ENCODE measurements around the gene TAS2R1. TPM values are rescaled to one million over a fixed set of nuclear protein-coding genes. Genes with fewer than 3 reads are reported as not detected.

Gene TAS2R1
- total RNA-seq, 1 experiment from 2014 or later, result not detected

DNA sequence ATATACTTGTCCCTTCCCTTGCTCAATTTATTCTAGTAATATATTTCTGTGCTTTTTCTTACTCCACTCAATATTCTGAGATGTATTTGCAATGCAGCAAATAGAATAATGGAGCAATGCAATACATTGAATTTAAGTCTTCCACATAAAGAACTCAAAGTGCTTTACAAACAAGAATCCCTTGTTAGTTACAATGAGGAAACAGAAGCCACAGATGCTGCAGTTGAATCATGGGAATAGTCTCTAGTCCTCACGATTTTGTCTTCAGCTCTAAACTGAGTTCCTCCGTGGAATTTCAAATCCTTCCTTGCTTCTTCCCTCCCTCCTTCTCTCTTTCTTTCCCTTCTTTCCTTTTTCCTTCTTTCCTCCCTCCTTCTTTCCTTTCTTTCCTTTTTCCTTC lies 12.5 kb upstream of the TAS2R1 start:
- no peak overlapping the region for H3K27ac Mint-ChIP-seq
- ChIA-PET POLR2A (no interaction called here), CTCF (no interaction called here)
- H3K36me3 Mint-ChIP-seq, result peaks cover 5% of the 10 kb centered on the region; the same call in 1 of the 2 replicates
- TF ChIP-seq ZNF396 (CRISPR knock-in tag; IDR thresholded peaks at IDR 0.05; ENCODE audit: borderline replicate concordance) (no peak), ZNF416 (CRISPR knock-in tag; IDR thresholded peaks at IDR 0.05) (no peak), ZNF423 (CRISPR knock-in tag; IDR thresholded peaks at IDR 0.05) (no peak), NFYB (CRISPR knock-in tag; conservative IDR thresholded peaks at IDR 0.05; ENCODE audit: low read depth) (no peak), TEAD1 (CRISPR knock-in tag; IDR thresholded peaks at IDR 0.05) (no peak), GRHL2 (CRISPR knock-in tag; IDR thresholded peaks at IDR 0.05; ENCODE audit: insufficient replicate concordance, severe bottlenecking) (no peak), RORB (CRISPR knock-in tag; IDR thresholded peaks at IDR 0.05) (no peak), TCF7 (CRISPR knock-in tag; IDR thresholded peaks at IDR 0.05; ENCODE audit: low read depth) (no peak), FOXK1 (CRISPR knock-in tag; IDR thresholded peaks at IDR 0.05) (no peak)
- TF ChIP-seq, protein P1, sequence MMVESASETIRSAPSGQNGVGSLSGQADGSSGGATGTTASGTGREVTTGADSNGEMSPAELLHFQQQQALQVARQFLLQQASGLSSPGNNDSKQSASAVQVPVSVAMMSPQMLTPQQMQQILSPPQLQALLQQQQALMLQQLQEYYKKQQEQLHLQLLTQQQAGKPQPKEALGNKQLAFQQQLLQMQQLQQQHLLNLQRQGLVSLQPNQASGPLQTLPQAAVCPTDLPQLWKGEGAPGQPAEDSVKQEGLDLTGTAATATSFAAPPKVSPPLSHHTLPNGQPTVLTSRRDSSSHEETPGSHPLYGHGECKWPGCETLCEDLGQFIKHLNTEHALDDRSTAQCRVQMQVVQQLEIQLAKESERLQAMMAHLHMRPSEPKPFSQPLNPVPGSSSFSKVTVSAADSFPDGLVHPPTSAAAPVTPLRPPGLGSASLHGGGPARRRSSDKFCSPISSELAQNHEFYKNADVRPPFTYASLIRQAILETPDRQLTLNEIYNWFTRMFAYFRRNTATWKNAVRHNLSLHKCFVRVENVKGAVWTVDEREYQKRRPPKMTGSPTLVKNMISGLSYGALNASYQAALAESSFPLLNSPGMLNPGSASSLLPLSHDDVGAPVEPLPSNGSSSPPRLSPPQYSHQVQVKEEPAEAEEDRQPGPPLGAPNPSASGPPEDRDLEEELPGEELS (CRISPR knock-in tag; IDR thresholded peaks at IDR 0.05), result no peak
- TF ChIP-seq, protein P2, sequence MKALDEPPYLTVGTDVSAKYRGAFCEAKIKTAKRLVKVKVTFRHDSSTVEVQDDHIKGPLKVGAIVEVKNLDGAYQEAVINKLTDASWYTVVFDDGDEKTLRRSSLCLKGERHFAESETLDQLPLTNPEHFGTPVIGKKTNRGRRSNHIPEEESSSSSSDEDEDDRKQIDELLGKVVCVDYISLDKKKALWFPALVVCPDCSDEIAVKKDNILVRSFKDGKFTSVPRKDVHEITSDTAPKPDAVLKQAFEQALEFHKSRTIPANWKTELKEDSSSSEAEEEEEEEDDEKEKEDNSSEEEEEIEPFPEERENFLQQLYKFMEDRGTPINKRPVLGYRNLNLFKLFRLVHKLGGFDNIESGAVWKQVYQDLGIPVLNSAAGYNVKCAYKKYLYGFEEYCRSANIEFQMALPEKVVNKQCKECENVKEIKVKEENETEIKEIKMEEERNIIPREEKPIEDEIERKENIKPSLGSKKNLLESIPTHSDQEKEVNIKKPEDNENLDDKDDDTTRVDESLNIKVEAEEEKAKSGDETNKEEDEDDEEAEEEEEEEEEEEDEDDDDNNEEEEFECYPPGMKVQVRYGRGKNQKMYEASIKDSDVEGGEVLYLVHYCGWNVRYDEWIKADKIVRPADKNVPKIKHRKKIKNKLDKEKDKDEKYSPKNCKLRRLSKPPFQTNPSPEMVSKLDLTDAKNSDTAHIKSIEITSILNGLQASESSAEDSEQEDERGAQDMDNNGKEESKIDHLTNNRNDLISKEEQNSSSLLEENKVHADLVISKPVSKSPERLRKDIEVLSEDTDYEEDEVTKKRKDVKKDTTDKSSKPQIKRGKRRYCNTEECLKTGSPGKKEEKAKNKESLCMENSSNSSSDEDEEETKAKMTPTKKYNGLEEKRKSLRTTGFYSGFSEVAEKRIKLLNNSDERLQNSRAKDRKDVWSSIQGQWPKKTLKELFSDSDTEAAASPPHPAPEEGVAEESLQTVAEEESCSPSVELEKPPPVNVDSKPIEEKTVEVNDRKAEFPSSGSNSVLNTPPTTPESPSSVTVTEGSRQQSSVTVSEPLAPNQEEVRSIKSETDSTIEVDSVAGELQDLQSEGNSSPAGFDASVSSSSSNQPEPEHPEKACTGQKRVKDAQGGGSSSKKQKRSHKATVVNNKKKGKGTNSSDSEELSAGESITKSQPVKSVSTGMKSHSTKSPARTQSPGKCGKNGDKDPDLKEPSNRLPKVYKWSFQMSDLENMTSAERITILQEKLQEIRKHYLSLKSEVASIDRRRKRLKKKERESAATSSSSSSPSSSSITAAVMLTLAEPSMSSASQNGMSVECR (CRISPR knock-in tag; IDR thresholded peaks at IDR 0.05; ENCODE audit: borderline replicate concordance), result no peak
- DNase-seq (ENCODE audit: low spot score) (no peak), ATAC-seq (no peak)
- no peaks in the 10 kb centered on the region for H3K4me1 Mint-ChIP-seq
- peaks cover 18% of the 10 kb centered on the region for H3K9me3 Mint-ChIP-seq
- no peak overlapping the region for H3K4me3 Mint-ChIP-seq
- H3K27me3 Mint-ChIP-seq (ENCODE audit: low read depth), result no peaks in the 10 kb centered on the region

DNA sequence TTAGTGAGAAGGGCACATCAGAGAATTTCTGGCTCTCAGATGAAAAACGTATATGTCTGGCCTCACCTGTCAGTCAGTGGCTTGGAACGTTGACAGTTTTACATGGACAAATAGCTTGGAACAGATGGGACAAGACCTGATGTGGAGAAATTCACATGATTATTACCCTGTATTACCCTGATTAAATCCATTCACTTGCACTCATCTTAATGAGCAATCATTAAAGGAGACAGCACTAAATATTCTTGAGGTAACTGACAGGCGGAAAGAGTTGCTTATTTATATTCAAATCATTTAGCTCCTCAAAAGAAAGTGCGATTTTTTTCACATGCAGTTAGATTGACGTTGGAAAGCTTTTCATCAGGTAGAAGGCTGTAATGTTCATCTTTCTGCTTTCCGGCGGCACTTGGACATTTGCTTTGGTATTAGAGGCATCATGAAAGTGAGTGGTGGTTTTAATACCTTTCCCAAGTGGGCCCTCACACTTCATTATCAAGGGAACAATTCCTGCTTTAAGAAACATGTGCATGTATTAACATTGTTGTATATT lies 11.7 kb upstream of the TAS2R1 start:
- ChIA-PET POLR2A (no interaction called here), CTCF (interaction anchor here (0.5 kb wide), 1 partner anchor 1641 kb away, joined by 4 read pairs; no protein-coding TSS in a partner anchor)

More for the DNA sequence above, 11.7 kb upstream of the TAS2R1 start:
- H3K4me1 Mint-ChIP-seq, result no peaks in the 10 kb centered on the region
- no peak for ATAC-seq
- TF ChIP-seq, protein P3, sequence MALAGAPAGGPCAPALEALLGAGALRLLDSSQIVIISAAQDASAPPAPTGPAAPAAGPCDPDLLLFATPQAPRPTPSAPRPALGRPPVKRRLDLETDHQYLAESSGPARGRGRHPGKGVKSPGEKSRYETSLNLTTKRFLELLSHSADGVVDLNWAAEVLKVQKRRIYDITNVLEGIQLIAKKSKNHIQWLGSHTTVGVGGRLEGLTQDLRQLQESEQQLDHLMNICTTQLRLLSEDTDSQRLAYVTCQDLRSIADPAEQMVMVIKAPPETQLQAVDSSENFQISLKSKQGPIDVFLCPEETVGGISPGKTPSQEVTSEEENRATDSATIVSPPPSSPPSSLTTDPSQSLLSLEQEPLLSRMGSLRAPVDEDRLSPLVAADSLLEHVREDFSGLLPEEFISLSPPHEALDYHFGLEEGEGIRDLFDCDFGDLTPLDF (CRISPR knock-in tag; IDR thresholded peaks at IDR 0.05), result no peak
- TF ChIP-seq IRF2 (CRISPR knock-in tag; IDR thresholded peaks at IDR 0.05; ENCODE audit: borderline replicate concordance, low read depth), result no peak
- no peak for TF ChIP-seq TCF7 (CRISPR knock-in tag; IDR thresholded peaks at IDR 0.05; ENCODE audit: low read depth)
- TF ChIP-seq NR2C2 (CRISPR knock-in tag; IDR thresholded peaks at IDR 0.05), result no peak
- TF ChIP-seq EMX1 (CRISPR knock-in tag; IDR thresholded peaks at IDR 0.05), result no peak
- no peak for TF ChIP-seq FOXK1 (CRISPR knock-in tag; IDR thresholded peaks at IDR 0.05)
- no peak for TF ChIP-seq MXD4 (CRISPR knock-in tag; IDR thresholded peaks at IDR 0.05; ENCODE audit: borderline replicate concordance)
- TF ChIP-seq OVOL2 (CRISPR knock-in tag; IDR thresholded peaks at IDR 0.05; ENCODE audit: borderline replicate concordance), result no peak
- TF ChIP-seq, protein P4, sequence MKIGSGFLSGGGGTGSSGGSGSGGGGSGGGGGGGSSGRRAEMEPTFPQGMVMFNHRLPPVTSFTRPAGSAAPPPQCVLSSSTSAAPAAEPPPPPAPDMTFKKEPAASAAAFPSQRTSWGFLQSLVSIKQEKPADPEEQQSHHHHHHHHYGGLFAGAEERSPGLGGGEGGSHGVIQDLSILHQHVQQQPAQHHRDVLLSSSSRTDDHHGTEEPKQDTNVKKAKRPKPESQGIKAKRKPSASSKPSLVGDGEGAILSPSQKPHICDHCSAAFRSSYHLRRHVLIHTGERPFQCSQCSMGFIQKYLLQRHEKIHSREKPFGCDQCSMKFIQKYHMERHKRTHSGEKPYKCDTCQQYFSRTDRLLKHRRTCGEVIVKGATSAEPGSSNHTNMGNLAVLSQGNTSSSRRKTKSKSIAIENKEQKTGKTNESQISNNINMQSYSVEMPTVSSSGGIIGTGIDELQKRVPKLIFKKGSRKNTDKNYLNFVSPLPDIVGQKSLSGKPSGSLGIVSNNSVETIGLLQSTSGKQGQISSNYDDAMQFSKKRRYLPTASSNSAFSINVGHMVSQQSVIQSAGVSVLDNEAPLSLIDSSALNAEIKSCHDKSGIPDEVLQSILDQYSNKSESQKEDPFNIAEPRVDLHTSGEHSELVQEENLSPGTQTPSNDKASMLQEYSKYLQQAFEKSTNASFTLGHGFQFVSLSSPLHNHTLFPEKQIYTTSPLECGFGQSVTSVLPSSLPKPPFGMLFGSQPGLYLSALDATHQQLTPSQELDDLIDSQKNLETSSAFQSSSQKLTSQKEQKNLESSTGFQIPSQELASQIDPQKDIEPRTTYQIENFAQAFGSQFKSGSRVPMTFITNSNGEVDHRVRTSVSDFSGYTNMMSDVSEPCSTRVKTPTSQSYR (CRISPR knock-in tag; IDR thresholded peaks at IDR 0.05), result no peak
- H3K27ac Mint-ChIP-seq, result no peak overlapping the region
- H3K27me3 Mint-ChIP-seq (ENCODE audit: low read depth), result no peaks in the 10 kb centered on the region
- no peak for DNase-seq (ENCODE audit: low spot score)
- H3K36me3 Mint-ChIP-seq, result peaks cover 9% of the 10 kb centered on the region; the same call in 1 of the 2 replicates
- H3K4me3 Mint-ChIP-seq, result no peak overlapping the region
- H3K9me3 Mint-ChIP-seq, result peaks cover 25% of the 10 kb centered on the region
